AG10803 (cell line): ENCODE data around the gene THSD7B.

Experiments used
- DNase-seq: peaks from one replicate; pipeline ENCODE4 v3.0.0; 2010; ENCODE audit warnings: low read depth
- H3K4me3 ChIP-seq: 2 replicates; pipeline ENCODE4 v1.5.1; 2011; ENCODE audit warnings: mild to moderate bottlenecking, low read length, control low read depth
- TF ChIP-seq, protein P1 (sequence below): conservative IDR thresholded peaks from 2 replicates; pipeline ENCODE4 v1.5.1; 2011; ENCODE audit warnings: mild to moderate bottlenecking, low read length, control low read depth, inconsistent platforms

Gene THSD7B

GRCh38 chr2:137511526-137511925, 746.2 kb downstream of the THSD7B start:
- TF ChIP-seq, protein P1, sequence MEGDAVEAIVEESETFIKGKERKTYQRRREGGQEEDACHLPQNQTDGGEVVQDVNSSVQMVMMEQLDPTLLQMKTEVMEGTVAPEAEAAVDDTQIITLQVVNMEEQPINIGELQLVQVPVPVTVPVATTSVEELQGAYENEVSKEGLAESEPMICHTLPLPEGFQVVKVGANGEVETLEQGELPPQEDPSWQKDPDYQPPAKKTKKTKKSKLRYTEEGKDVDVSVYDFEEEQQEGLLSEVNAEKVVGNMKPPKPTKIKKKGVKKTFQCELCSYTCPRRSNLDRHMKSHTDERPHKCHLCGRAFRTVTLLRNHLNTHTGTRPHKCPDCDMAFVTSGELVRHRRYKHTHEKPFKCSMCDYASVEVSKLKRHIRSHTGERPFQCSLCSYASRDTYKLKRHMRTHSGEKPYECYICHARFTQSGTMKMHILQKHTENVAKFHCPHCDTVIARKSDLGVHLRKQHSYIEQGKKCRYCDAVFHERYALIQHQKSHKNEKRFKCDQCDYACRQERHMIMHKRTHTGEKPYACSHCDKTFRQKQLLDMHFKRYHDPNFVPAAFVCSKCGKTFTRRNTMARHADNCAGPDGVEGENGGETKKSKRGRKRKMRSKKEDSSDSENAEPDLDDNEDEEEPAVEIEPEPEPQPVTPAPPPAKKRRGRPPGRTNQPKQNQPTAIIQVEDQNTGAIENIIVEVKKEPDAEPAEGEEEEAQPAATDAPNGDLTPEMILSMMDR = no peak
- H3K4me3 ChIP-seq = no peak overlapping the region
- no peak for DNase-seq

DNA sequence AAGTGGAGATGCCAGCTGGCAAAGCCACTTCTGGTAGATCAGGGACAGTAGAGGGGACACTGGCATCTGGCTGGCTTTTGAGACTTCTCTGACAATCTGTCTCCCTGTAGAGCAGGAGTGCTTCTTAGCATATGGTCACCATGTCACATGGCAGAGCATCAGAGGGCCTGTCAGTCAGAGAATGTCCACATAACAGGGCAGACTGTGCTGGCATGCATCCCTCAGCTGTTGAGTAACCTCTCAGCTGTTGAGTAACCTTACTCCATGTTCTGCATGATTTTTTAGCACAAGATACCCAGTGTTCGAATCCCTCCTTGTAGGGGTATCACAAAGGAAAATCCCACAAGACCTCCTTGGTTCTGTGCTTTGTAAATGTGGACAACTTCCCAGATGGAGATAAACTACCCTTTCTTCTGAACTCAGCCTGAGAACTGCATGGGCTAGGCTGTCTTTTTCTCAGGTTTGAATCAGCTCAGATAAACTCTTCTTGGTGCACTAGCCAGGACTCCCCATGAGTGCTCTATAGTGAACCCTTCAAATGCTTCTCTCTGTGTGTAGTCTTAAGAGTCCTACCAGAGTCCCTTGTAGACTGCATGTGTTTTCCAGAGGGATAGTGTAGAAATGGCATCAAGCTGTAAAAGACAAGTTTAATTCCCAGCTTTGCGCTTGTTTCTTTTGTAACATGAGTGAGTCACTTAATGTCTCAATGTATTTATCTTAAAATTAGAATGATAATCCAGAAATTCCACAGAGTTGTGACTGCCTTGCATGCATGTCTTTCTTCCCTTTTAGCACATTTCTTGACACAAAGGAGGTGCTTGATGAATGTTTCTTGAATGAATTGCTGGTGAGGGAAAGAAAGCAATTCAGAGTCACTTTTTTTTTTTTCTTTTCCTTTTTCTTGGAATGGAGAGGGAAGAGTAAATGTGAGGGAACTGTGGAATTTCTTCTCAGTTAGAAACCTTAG, 756.6 kb downstream of the THSD7B start:
- TF ChIP-seq, protein P1 = no peak
- no peak overlapping the region for H3K4me3 ChIP-seq
- no peak for DNase-seq

- no peak overlapping the region for H3K4me3 ChIP-seq
- DNase-seq = no peak
- TF ChIP-seq, protein P1 = no peak
These were observed 757.3 kb downstream of the THSD7B start for GRCh38 chr2:137522620-137523011.

DNA sequence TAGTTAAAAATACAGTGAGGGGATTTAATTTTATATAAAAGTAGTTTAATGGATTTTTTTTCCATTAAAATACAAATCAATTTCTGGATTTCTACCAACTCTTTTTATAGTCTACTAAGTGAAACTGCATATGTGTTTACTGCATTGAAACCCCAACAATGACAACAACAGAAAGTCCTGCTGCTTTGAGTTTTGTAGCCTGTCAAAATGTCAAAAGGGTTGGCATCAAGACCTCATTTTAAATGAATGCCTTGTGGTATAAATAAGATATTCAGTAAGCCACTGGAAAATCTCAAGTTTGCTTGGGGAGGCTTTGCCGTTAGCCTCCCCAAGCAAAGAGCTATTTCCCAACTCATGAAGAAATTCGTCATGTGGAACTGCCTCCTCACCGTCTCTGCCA, 758.6 kb downstream of the THSD7B start:
- TF ChIP-seq, protein P1 = no peak
- DNase-seq = no peak
- no peak overlapping the region for H3K4me3 ChIP-seq

DNA sequence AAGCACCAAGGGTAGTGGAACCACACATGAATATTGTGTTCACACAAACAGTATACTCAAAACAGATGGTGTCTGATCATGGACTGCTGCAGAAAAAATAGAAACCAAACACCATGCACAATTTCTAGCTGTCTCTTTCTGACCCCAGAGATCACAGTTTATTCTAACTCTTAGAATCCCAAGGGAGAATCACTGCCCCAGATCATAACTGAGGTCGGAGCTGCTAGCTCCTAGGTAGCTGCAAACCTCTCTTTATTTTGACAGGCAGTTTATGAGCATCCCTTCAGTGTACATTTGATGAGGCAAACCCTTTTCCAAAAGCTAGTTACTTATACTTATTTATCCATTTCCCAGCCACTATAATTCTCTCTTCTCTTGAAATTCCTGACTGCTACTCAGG, 759.8 kb downstream of the THSD7B start:
- no peak for DNase-seq
- TF ChIP-seq, protein P1 = no peak
- H3K4me3 ChIP-seq = no peak overlapping the region

- no peak for DNase-seq
- H3K4me3 ChIP-seq = no peak overlapping the region
- TF ChIP-seq, protein P1 = no peak
These were observed 760.4 kb downstream of the THSD7B start for GRCh38 chr2:137525641-137526190.

DNA sequence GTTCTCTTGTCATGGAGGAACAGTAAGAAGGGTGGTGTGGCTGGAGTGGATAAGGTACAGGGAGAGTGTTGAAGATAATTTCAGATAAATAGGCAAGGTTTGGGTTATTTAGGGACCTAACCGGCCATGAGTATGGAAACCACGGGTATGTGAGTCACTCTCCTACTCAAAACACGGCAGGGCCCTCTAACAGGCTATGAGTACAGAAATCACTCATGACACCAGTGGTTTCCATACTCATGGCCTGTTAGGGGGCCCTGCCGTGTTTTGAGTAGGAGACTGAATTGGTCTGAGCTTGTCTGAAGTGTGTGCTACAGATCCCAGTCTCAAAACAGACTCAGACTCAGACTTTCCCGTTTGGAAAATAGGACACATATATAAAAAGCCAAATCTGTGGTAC, 770.6 kb downstream of the THSD7B start:
- no peak overlapping the region for H3K4me3 ChIP-seq
- DNase-seq = no peak
- TF ChIP-seq, protein P1 = no peak
